GM12864 (cell line): ENCODE measurements around the gene TRABD2B.

Source experiments
- DNase-seq: peaks from one replicate; pipeline ENCODE4 v3.0.0-alpha.2; 2011; ENCODE audit warnings: low read depth
- H3K4me3 ChIP-seq: 2 replicates; pipeline ENCODE4 v1.5.1; 2011; ENCODE audit warnings: mild to moderate bottlenecking, low read depth, low read length, control low read depth
- CTCF ChIP-seq: IDR thresholded peaks from 2 replicates; pipeline ENCODE4 v1.5.1; 2011; ENCODE audit warnings: low read depth, mild to moderate bottlenecking, moderate library complexity, low read length, control low read depth, inconsistent platforms; ENCODE audit errors: missing control alignments

The TRABD2B gene

DNA sequence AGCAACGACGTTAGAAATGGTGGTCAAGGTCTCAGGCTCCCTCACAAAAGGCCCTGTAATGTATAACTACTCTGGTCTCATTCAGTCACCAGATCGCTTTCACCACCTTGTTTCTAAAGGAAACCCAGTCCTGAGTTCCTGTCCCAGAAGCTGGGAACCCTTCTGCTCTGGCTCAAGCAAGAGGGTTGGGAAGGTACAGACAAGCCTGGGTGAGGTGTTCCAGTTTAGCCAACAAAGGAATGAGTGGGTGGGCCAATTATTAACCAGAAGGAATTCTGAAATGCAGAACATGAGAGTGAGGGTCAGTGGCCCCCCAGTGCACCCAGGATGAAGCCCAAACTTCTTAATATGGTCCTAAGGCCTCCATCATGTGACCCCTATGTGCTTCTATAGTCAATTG is 17.5 kb downstream of the TRABD2B start:
- no peak overlapping the region for H3K4me3 ChIP-seq
- no peak for TF ChIP-seq CTCF
- DNase-seq, result no peak

DNA sequence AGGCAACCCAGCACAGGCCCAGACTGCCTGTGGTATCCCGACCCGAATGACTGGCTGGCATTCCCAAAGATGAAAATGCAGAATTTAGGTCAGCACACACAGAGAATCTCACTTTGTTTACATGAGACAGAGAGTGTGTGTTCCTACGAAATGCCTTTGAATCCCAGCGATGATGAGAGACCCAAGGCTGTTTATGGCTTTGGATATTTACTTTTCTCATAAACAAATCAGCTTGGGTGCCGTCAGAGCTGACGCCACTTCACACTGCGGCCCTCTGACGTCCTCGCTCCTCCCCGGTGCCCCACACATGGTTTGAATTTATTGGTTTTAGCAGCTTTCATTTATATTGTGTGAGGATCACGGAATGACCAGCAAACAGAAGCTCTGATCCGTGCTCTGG is 18.7 kb downstream of the TRABD2B start:
- TF ChIP-seq CTCF, result no peak
- DNase-seq, result no peak
- no peak overlapping the region for H3K4me3 ChIP-seq

GRCh38 chr1:47976728-47977127 is 20.5 kb downstream of the TRABD2B start:
- no peak overlapping the region for H3K4me3 ChIP-seq
- no peak for DNase-seq
- no peak for TF ChIP-seq CTCF

DNA sequence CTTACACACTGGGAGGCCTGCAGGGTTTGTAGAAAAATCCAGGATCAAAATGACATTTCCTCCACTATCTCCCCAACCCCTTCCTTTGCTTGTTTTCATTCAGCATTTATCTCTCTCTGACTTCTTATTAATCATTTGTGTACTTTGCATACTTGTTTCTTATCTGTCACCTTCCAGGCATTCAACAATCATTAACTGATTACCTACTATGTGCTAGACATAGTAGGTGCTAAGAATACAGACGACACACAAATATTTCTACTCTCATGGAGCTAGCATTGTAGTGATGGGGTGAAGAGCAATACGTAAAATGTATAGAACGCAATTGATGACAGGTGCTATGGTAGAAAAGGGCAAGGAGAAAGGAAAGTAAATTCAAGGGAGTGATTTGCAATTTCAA is 20.9 kb downstream of the TRABD2B start:
- no peak overlapping the region for H3K4me3 ChIP-seq
- TF ChIP-seq CTCF, result no peak
- no peak for DNase-seq

- no peak for DNase-seq
- TF ChIP-seq CTCF, result no peak
- H3K4me3 ChIP-seq, result no peak overlapping the region
These were observed 21.8 kb downstream of the TRABD2B start for GRCh38 chr1:47975302-47975921.

DNA sequence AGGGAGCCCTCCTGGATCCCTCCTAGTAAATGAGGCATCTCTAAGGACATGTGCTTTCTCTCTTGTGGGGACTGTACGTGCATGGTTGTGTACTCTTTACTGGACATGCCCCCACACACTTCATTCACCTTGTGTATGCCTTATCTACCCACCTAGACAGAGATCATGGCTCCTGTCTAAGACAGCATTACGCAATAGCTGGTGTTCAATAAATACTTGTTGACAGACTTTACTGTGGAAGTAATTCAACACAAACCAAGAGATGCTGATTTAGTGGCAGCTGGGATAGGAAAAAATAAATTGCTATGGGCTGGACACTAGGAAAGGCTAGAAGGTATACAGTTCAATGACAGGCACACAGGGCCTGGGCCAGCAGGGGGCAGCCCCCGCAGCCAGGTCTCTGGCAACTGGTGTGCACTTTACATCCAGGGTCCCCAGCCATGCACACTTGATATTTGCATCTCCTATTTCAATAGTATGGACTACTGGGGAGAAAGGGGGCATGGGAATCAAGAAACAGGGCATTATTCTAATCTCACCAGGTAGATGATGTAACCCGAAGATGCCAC is 24.2 kb downstream of the TRABD2B start:
- DNase-seq, result no peak
- no peak overlapping the region for H3K4me3 ChIP-seq
- TF ChIP-seq CTCF, result peak; percentile 45
